Immature natural killer cell (primary cell): ENCODE results near the gene IDS. TPM values are rescaled to one million over a fixed set of nuclear protein-coding genes. Genes with fewer than 3 reads are reported as not detected.
"Not testable (repeated sequence)": the region's sequence is repeated elsewhere in the genome, so short reads cannot be mapped to it uniquely, and the experiment has no call there.

Source experiments
- DNase-seq, 3 donors: peaks; one replicate each; pipeline ENCODE4 v3.0.0; 2022; ENCODE audit warnings: mixed read lengths in 1 of 3
- H3K27ac Mint-ChIP-seq, 6 donors: one replicate each; pipeline ENCODE4 v1.8.0; 2020; ENCODE audit warnings: mixed read lengths in 6 of 6, mild to moderate bottlenecking in 5 of 6, inconsistent platforms in 4 of 6, moderate library complexity in 3 of 6
- H3K27me3 Mint-ChIP-seq, 3 donors: one replicate each; pipeline ENCODE4 v1.8.0; 2020 to 2021; ENCODE audit warnings: low read depth in 3 of 3, mild to moderate bottlenecking in 3 of 3, mixed read lengths in 3 of 3, moderate library complexity in 3 of 3, inconsistent platforms in 1 of 3
- H3K36me3 Mint-ChIP-seq, 3 donors: one replicate each; pipeline ENCODE4 v1.8.0; 2020; ENCODE audit warnings: mixed read lengths in 3 of 3, inconsistent platforms in 2 of 3, mild to moderate bottlenecking in 2 of 3
- H3K4me1 Mint-ChIP-seq, 2 donors: one replicate each; pipeline ENCODE4 v1.8.0; 2020; ENCODE audit warnings: inconsistent platforms in 2 of 2, mild to moderate bottlenecking in 2 of 2, mixed read lengths in 2 of 2, moderate library complexity in 1 of 2
- H3K4me3 Mint-ChIP-seq, 5 donors: one replicate each; pipeline ENCODE4 v1.8.0; 2020; ENCODE audit warnings: mild to moderate bottlenecking in 5 of 5, mixed read lengths in 5 of 5, inconsistent platforms in 3 of 5, moderate library complexity in 3 of 5
- H3K9me3 Mint-ChIP-seq, 6 donors: one replicate each; pipeline ENCODE4 v1.8.0; 2020; ENCODE audit warnings: mild to moderate bottlenecking in 6 of 6, mixed read lengths in 6 of 6, inconsistent platforms in 4 of 6, moderate library complexity in 3 of 6
- polyA plus RNA-seq, 3 donors: library from polyadenylated mRNA; unstranded; fragments of 300-500 nt; fragmentation: Illumina TruSeq; gene quantifications; one replicate each; pipeline ENCODE4 v1.2.3, GENCODE V29; 2021

The IDS gene, protein sequence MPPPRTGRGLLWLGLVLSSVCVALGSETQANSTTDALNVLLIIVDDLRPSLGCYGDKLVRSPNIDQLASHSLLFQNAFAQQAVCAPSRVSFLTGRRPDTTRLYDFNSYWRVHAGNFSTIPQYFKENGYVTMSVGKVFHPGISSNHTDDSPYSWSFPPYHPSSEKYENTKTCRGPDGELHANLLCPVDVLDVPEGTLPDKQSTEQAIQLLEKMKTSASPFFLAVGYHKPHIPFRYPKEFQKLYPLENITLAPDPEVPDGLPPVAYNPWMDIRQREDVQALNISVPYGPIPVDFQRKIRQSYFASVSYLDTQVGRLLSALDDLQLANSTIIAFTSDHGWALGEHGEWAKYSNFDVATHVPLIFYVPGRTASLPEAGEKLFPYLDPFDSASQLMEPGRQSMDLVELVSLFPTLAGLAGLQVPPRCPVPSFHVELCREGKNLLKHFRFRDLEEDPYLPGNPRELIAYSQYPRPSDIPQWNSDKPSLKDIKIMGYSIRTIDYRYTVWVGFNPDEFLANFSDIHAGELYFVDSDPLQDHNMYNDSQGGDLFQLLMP
- 100 to 1,000 TPM; 143 to 230 (median 163) TPM for polyA plus RNA-seq

- peaks cover 47% of the 10 kb centered on the region in 2 donors for H3K4me1 Mint-ChIP-seq
- H3K9me3 Mint-ChIP-seq = no peaks in the 10 kb centered on the region
- H3K27ac Mint-ChIP-seq = peak within 1 kb of the TSS; percentile 98 to 100 (median 100)
- H3K36me3 Mint-ChIP-seq = peaks cover 0 to 5% (median 2%) of the 10 kb centered on the region in 3 donors
- H3K4me3 Mint-ChIP-seq = peak within 1 kb of the TSS; percentile 91 to 99 (median 97)
- H3K27me3 Mint-ChIP-seq = peaks cover 14 to 26% (median 22%) of the 10 kb centered on the region in 3 donors
- DNase-seq = peak; percentile 86 to 91 (median 91)
Measured at GRCh38 chrX:149504915-149505651, at the start of gene IDS. Gene IDS (minus strand): TSS chrX:149505306. CDS start chrX:149505137, 169 bp downstream.

- H3K4me3 Mint-ChIP-seq, H3K27ac Mint-ChIP-seq, H3K9me3 Mint-ChIP-seq, H3K4me1 Mint-ChIP-seq, H3K36me3 Mint-ChIP-seq, DNase-seq, H3K27me3 Mint-ChIP-seq: not testable (repeated sequence)
Measured at GRCh38 chrX:149551939-149552248, 46.8 kb upstream of the IDS start.

- not testable (repeated sequence) for H3K36me3 Mint-ChIP-seq, H3K9me3 Mint-ChIP-seq, DNase-seq, H3K27ac Mint-ChIP-seq, H3K4me1 Mint-ChIP-seq, H3K4me3 Mint-ChIP-seq, H3K27me3 Mint-ChIP-seq
Measured at GRCh38 chrX:149551245-149551938, 46.3 kb upstream of the IDS start.

DNA sequence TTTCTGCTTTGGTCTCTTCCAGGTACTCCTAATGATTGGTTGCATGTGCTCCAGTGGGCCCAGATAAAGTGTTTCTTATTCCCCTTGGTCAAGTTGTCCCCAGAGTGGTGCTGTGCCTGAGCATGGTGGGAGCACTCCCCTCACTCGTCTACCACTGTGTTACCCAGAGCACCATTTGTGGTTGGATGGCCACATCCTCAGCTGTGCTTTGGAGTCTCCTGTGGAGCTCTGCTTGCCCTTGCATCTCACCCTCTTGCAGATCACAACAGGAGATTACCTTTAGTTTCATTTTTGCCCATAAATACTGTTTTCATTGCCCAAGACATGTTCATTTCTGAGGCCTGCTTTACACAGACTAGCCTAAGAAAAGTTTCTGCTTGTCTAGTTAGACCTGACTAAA is 45.3 kb upstream of the IDS start:
- not testable (repeated sequence) for H3K27me3 Mint-ChIP-seq, H3K9me3 Mint-ChIP-seq, H3K4me1 Mint-ChIP-seq, H3K4me3 Mint-ChIP-seq, H3K36me3 Mint-ChIP-seq
- peak; percentile 43 to 55 (median 44) for DNase-seq
- H3K27ac Mint-ChIP-seq = peak overlapping the region in 2 of 6 donors; percentile 1 to 2

DNA sequence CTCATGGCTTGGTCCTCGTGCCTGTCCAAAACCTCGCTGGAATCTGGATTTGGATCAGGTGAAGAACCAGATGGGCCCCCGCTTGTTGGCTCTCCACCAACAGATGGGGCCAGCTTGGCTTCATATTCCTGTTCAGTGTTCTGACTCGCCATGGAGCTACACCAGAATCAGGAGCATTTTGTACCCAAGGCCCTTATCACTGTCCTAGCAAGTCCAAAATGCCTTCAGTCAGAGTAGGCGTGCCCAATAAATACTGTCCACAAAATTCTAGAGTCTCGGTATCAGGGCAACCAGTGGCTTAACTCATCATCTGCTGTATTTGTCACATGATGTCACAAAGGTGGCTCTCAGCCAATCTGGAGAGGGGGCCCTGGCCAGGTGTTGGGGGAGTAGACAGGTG is 44.6 kb upstream of the IDS start, which contains the start of gene HSFX3:
Gene HSFX3, minus strand, starts transcription at position 224 of the 400 bp plus-strand sequence. Its CDS starts 72 bp downstream, at position 152.
- not testable (repeated sequence) for H3K27me3 Mint-ChIP-seq, H3K4me1 Mint-ChIP-seq, DNase-seq, H3K4me3 Mint-ChIP-seq, H3K9me3 Mint-ChIP-seq, H3K36me3 Mint-ChIP-seq
- H3K27ac Mint-ChIP-seq = peak within 1 kb of the TSS in 2 of 6 donors; percentile 1 to 2

GRCh38 chrX:149547782-149548181 is 42.7 kb upstream of the IDS start:
- not testable (repeated sequence) for H3K27me3 Mint-ChIP-seq, H3K4me3 Mint-ChIP-seq, H3K27ac Mint-ChIP-seq, H3K9me3 Mint-ChIP-seq, H3K36me3 Mint-ChIP-seq, DNase-seq, H3K4me1 Mint-ChIP-seq

- not testable (repeated sequence) for DNase-seq, H3K4me1 Mint-ChIP-seq, H3K36me3 Mint-ChIP-seq, H3K9me3 Mint-ChIP-seq, H3K4me3 Mint-ChIP-seq, H3K27me3 Mint-ChIP-seq, H3K27ac Mint-ChIP-seq
Measured at GRCh38 chrX:149546962-149547361, 41.9 kb upstream of the IDS start.

DNA sequence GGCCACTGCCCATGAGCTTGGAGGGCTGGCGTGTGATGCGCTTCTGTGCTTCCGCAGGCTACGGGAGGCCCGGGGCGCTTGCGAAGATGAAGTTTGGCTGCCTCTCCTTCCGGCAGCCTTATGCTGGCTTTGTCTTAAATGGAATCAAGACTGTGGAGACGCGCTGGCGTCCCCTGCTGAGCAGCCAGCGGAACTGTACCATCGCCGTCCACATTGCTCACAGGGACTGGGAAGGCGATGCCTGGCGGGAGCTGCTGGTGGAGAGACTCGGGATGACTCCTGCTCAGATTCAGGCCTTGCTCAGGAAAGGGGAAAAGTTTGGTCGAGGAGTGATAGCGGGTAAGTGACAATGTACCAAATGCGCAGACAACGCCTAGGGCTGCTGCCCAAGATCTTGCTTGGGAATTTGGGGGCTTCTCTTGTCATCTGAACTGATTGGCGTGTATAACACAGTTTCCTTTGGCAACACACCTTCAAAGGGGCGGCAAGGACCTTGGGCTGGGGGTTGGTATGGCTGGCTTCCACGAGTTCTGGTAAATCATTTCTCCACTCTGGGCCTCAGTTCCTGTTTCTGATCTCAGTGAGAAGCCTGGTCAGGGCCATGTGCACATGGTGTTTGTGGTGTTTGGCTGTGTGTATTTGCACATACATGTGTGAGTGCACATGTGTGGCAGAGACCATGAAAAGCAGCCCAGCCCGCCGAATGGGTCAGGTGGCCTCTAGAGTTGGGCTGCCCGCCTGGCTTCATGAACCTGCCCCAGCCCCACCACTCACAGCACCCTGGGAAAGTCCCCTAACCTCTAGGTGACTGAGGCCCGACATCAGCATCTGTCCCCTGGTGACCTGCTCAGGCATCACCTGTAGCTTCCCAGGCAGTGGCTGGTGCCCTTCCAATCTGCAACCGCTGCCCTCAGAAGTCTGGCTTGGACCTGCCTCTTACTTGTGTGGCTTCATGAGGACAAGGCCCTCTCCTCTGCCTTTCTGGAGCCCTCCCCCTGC is 40.7 kb upstream of the IDS start:
- H3K9me3 Mint-ChIP-seq, H3K4me3 Mint-ChIP-seq, H3K27me3 Mint-ChIP-seq, H3K36me3 Mint-ChIP-seq, DNase-seq, H3K27ac Mint-ChIP-seq, H3K4me1 Mint-ChIP-seq: not testable (repeated sequence)

- H3K27me3 Mint-ChIP-seq = peaks cover 6 to 10% (median 9%) of the 10 kb centered on the region in 3 donors
- no peak for DNase-seq
- peaks cover 16 to 17% of the 10 kb centered on the region in 2 donors for H3K4me1 Mint-ChIP-seq
- no peaks in the 10 kb centered on the region for H3K9me3 Mint-ChIP-seq
- peak overlapping the region; percentile 97 to 100 (median 99) for H3K27ac Mint-ChIP-seq
- no peaks in the 10 kb centered on the region for H3K36me3 Mint-ChIP-seq
- H3K4me3 Mint-ChIP-seq = peak overlapping the region; percentile 80 to 93 (median 91)
Measured at GRCh38 chrX:149541521-149542047, 36.5 kb upstream of the IDS start.

DNA sequence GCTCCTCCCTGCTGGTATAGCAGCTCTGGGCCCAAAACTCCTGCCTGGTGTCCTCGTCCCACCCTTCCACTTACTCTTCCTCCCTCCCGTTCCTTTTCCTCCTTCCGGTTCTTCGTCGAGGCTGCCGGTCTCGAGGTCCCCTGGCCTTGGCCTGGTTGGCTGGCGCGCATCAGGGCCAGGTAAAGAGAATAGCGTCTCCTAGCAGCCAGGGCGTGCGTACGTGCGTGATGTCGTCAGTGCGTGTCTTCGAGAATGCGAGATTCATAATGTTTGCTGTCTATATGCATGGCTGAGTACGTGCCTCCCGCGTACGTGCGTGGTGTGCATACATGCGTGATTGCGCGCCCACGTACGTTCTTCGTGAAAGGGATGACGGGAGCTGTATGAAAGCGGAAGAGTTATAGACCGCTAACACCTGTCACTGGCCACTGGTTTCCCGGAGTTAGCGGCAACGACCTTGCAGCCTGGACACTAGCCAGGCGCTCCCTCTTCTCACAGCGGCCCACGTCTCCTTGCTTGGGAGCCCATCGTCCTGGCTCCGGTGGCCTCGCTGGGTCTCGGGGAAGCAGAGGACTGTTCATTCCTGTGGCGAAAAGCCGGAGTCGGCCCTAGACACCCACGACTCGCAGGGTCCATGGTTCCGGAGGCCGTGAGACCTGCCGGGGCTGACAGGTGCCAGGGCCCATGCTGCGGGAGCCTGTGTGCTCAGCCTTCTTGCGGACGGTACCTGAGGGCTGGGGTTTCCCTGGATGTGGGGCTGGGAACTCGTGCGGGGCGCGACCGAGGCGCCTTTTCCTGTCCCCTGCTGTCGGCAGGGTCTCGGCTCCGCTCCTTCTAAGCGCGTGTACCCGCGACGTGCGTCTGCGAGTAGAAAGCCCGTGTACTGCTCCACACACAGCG is 35.8 kb upstream of the IDS start, which contains the start of gene EOLA1:
Gene EOLA1, plus strand, starts transcription at position 392 of the 900 bp plus-strand sequence. CDS start 4,619 bp downstream, outside the sequence.
- peaks cover 6 to 10% (median 9%) of the 10 kb centered on the region in 3 donors for H3K27me3 Mint-ChIP-seq
- H3K27ac Mint-ChIP-seq = peak within 1 kb of the TSS; percentile 97 to 100 (median 99)
- H3K9me3 Mint-ChIP-seq = no peaks in the 10 kb centered on the region
- H3K4me1 Mint-ChIP-seq = peaks cover 16 to 17% of the 10 kb centered on the region in 2 donors
- H3K4me3 Mint-ChIP-seq = peak within 1 kb of the TSS; percentile 91 to 93 (median 91)
- peak in 2 of 3 donors; percentile 87 to 91 for DNase-seq
- H3K36me3 Mint-ChIP-seq = no peaks in the 10 kb centered on the region

DNA sequence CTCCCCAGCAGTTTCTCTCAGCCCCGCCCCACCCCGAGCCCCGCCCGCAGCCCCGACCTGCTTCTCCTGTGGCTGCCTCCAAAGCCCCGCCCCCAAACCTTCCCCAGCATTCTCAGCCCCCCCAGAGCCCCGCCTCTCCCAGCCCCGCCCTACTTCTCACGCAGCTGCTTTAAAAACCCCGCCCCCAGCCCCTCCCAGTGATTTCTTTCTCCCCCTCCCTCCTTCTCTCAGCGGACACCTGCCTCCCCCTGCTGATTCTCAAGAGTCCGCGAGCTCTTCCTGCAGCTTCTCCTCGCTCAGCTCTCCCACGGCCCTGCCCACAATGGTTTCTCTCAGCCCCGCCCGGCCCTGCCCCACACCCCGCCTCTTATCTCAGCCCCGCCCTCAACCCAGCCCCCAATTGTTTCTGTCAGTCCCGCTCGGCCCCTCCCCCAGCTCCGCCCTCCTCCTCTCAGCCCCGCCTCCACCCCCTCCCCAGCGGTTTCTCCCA is 35.1 kb upstream of the IDS start:
- H3K27ac Mint-ChIP-seq = peak overlapping the region; percentile 97 to 100 (median 99)
- peaks cover 16 to 17% of the 10 kb centered on the region in 2 donors for H3K4me1 Mint-ChIP-seq
- peaks cover 0 to 1% (median 0%) of the 10 kb centered on the region in 3 donors for H3K36me3 Mint-ChIP-seq
- no peaks in the 10 kb centered on the region for H3K9me3 Mint-ChIP-seq
- H3K4me3 Mint-ChIP-seq = peak overlapping the region; percentile 80 to 93 (median 91)
- peaks cover 8 to 10% (median 9%) of the 10 kb centered on the region in 3 donors for H3K27me3 Mint-ChIP-seq
- peak; percentile 84 to 91 (median 88) for DNase-seq
